Fibroblast of the aortic adventitia (primary cell): ENCODE results near the gene ELF5. TPM values are rescaled to one million over a fixed set of nuclear protein-coding genes. Genes with fewer than 3 reads are reported as not detected.

Experiments
- DNase-seq: peaks from one replicate; pipeline ENCODE4 v3.0.0-alpha.2; 2010; ENCODE audit warnings: low read depth
- H3K4me3 ChIP-seq: 2 replicates; pipeline ENCODE4 v1.5.1; 2011; ENCODE audit warnings: low read depth, mild to moderate bottlenecking, control low read depth, low read length, moderate library complexity
- total RNA-seq: library from RNA; depleted of rRNA; stranded (reverse); fragments of >200 nt; gene quantifications from 2 replicates; pipeline ENCODE4 v1.2.3, GENCODE V29; 2012; ENCODE audit warnings: low replicate concordance
- TF ChIP-seq, protein P1 (sequence below): IDR thresholded peaks from 2 replicates; pipeline ENCODE4 v1.5.1; 2011; ENCODE audit warnings: mild to moderate bottlenecking, low read length, control low read depth, inconsistent platforms; ENCODE audit not compliant: insufficient read depth

The ELF5 gene
- total RNA-seq, 1 donor = not detected

DNA sequence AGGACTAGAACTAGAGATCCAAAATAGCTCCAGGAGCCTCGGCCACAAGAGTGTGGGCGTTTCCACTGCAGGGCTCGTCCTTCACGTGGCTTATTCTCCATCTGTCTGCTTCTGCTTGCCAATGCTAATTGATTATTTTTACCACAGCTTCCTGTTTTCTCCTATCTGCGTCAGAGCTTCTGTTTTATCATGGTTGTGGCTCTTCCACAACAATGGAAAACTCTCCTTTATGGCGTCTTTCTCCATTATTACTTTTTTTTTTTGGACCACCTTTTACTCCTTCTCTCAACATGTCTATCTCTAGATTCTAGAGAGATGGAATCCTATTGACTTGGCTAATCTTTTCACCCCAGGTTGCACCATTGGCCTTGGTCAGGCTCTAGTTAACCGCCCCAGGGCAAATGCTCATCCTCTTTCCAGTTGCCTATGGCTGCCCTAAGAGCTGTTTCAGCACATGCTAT lies 49.0 kb downstream of the ELF5 start:
- TF ChIP-seq, protein P1, sequence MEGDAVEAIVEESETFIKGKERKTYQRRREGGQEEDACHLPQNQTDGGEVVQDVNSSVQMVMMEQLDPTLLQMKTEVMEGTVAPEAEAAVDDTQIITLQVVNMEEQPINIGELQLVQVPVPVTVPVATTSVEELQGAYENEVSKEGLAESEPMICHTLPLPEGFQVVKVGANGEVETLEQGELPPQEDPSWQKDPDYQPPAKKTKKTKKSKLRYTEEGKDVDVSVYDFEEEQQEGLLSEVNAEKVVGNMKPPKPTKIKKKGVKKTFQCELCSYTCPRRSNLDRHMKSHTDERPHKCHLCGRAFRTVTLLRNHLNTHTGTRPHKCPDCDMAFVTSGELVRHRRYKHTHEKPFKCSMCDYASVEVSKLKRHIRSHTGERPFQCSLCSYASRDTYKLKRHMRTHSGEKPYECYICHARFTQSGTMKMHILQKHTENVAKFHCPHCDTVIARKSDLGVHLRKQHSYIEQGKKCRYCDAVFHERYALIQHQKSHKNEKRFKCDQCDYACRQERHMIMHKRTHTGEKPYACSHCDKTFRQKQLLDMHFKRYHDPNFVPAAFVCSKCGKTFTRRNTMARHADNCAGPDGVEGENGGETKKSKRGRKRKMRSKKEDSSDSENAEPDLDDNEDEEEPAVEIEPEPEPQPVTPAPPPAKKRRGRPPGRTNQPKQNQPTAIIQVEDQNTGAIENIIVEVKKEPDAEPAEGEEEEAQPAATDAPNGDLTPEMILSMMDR = no peak
- H3K4me3 ChIP-seq = no peak overlapping the region
- DNase-seq = no peak

DNA sequence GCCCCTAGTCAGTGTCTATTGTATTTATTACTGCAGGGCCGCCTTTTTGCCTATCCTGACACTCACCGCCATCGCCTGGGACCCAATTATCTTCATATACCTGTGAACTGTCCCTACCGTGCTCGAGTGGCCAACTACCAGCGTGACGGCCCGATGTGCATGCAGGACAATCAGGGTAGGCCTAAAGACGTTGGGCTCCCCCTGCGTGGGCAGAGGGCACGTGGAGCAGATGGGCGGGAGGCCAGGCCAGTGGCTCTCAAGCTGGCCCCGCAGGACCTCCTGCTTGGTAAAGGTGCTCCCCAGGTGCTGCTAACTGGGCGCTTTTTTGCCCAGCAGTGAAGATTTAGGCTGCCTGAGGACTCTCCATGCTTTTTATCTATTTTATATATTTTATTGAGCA lies 52.4 kb downstream of the ELF5 start:
- TF ChIP-seq, protein P1 = no peak
- no peak for DNase-seq
- no peak overlapping the region for H3K4me3 ChIP-seq

DNA sequence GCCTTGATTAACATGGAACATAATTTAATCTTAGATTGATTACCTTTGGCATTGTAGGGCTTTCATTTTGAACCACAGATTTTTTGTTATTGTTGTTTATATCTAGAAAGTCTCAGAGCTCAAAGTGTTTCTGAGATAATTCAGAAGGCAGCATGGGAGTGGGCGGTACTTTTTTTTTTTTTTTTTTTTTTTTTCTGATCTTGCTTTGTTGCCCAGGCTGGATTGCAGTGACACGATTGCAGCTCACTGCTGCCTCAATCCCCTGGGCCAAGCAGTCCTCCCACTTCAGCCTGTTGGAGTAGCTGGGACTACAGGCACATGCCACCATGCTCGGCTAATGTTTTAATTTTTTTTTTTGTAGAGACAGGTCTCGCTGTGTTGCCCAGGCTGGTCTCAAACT lies 53.3 kb downstream of the ELF5 start:
- TF ChIP-seq, protein P1 = no peak
- no peak for DNase-seq

DNA sequence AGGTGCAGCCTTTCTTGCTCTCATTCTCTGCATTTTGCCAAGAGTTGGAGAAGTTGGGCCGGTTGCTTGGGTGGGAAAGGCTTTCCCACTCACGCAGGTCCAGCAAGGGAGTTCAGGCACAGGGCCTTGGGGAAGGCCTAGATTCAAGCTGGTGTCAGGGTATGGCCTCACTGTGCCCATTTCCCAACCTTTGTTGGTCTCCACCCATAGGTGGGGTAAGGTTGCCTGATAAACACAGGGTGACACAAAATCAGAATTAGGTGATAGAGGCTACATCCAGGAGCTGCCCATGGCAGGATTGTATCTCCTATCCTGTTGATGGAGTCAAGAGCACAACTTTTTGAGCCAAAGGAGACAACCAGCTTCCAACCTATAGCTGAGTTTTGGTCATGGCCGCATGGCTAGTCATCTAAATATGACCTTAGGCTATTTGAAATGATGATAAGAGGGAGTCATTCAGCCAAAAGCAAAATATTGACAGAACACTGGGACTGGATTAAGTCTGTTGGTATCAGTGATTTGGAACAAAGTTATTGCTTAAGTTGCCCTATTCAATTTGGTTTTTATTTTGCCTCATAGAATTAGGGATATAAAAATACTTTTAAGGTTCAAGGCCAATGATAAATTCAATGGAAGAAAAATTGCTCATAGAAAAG lies 54.0 kb downstream of the ELF5 start:
- TF ChIP-seq, protein P1 = no peak
- no peak for DNase-seq
- no peak overlapping the region for H3K4me3 ChIP-seq

More for the DNA sequence above, 53.3 kb downstream of the ELF5 start:
- H3K4me3 ChIP-seq = no peak overlapping the region

DNA sequence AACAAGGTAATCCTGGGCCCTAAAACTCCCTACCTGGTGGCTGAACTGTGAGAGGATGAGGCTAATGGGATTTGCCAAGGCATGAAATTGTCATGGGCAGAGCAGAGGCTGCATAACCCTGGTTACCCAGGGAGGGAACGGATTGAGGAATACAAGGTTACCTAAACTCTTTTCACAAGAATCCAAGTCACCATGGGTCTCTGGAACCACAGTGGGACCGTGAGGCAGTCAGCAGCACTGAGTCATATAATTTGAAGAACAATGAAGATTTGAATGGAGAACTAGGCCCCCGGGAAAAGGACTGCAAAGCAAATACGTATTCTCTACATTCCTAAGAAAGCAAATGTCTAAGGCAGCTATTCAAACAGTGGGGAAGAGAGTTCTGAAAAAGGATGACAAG lies 55.1 kb downstream of the ELF5 start:
- TF ChIP-seq, protein P1 = no peak
- no peak overlapping the region for H3K4me3 ChIP-seq
- peak; percentile 16 for DNase-seq

DNA sequence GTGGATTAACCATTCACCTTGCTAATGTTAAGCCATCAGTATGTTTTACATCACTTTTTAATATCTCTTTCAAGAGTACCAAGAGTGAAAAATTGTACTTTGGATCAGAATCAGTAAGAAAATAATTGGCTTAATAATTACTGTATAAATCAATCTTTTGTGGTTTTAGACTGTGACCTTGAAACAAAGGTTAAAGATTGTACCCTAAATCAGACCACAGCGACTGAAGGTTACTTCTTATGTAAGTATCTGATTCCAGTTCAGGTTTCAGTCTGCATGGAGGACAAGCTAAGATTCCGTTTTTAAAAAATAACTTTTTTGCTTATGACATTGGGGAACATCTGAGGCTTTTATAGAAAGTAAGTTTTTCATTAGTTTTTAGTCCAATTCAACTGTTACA lies 56.0 kb downstream of the ELF5 start:
- H3K4me3 ChIP-seq = no peak overlapping the region
- TF ChIP-seq, protein P1 = no peak
- no peak for DNase-seq
